GM21515 (cell line): ENCODE measurements around the gene TEX52.
A peak's percentile ranks its signal among the peaks of the same experiment; 100 is the strongest.

ENCODE experiments used
- ATAC-seq: cut with Tn5 transposase; IDR thresholded peaks from one replicate; pipeline ENCODE4 v1.9.1; 2021; ENCODE audit not compliant: unreplicated experiment

The TEX52 gene

GRCh38 chr12:2833810-2834209 lies 23.0 kb downstream of the TEX52 start:
- ATAC-seq = no peak

DNA sequence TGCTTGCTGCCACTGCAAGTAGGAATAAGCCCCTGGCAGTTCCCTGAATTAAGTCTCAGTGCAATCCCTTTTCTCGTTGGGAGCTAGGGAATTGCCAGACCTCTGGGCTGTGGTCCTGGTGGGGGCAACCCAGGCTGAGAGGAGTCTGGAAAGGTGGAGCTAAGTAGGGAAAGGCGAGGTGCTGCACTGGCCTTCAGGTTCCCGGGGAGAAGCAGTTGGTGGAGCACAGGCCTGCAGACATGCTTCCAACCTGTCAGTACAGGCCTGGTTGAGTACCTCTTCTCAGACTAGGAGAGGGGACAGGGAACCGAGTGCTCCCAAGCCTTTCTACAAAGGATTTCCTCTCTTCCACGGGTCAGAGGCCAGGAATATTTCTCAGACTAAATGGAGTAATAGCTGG lies 23.5 kb downstream of the TEX52 start:
- ATAC-seq = no peak

DNA sequence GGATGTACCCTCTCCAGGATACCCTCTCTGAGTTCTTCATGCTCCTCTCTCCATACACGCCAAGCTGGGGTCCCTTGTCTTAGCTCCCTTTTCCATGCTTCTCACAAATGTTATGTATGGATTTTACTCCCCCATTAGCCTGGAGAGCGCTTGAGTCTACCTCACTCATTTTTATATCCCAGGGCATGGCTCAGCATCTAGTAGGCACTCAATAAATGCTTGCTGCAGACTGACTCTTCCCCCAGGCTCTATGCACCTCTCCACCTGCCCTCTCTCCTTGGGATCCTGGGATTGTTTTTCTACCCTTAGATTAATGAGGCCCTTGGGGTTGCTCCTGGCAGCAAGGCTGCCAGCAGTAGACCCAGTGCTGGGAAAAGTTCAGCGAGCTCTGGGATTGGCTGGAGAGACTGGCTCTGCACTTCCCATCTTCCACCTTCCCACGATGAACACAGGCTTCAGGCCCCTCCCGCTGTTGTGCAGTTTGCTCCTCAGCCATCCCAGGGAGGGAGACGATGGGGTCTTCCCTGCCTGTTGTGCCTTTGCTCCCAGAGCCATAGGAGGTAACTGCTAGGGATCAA lies 24.2 kb downstream of the TEX52 start:
- no peak for ATAC-seq

DNA sequence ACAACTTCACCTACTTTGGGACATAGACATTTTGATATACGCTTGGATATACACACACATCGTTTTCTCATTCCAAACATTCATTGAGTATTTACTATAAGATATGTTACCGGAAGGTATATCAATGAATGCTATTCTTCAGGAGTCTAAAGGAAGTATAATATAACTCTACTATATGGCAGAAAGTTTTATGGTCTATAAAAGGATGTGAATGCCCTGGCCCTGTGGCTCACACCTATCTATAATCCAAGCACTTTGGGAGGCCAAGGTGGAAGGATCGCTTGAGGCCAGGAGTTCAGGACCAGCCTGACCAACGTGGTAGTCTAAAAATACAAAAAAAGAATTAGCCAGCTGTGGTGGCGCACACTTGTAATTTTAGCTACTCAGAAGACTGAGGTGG lies 27.6 kb downstream of the TEX52 start:
- no peak for ATAC-seq

GRCh38 chr12:2826721-2827515 lies 29.9 kb downstream of the TEX52 start:
- no peak for ATAC-seq

- ATAC-seq = no peak
Observed at GRCh38 chr12:2826036-2826435, 30.8 kb downstream of the TEX52 start.

DNA sequence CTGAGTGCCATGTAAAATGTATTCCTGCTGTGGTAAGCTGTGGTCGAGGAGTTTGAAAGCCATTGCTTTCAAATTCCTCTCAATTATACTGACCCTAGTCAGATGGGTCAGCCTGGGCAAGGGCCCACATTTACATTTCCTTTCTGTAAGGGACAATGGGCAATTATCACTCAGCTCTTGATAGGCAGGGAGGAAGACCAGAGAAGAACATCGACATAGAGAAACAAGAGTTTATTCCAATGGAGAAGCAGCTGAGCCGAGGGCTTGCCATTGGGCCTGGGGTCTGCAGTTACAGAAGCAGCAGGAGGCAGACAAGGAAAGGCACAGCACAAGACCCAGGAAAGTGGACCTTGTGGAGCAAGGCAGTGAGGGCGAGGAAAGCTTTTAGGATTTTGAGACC lies 31.7 kb downstream of the TEX52 start:
- no peak for ATAC-seq

- ATAC-seq = no peak
Observed at GRCh38 chr12:2824541-2824940, 32.3 kb downstream of the TEX52 start.

- ATAC-seq = no peak
Observed at GRCh38 chr12:2823483-2823882, 33.4 kb downstream of the TEX52 start.

DNA sequence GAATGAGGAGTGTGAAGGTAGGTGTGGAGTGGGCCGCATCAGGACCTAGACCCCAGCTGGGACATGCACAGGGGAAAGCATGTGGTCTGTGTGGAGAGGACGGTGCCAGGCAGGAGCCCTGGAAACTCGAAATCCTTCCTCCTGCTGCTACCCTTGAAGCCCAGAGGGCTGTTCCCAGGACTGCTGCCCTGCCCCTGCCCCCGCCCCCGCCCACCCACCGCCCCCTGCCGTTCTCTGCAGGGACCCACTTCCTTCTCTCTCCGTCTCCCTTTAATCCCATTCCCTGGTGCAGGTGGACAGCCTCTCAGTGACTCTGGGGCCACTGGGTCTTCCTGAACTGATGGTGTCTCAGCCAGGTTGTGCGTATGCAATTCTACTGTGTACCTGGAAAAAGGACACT lies 36.4 kb downstream of the TEX52 start:
- ATAC-seq = no peak

GRCh38 chr12:2819810-2820209 lies 37.0 kb downstream of the TEX52 start:
- ATAC-seq = no peak

DNA sequence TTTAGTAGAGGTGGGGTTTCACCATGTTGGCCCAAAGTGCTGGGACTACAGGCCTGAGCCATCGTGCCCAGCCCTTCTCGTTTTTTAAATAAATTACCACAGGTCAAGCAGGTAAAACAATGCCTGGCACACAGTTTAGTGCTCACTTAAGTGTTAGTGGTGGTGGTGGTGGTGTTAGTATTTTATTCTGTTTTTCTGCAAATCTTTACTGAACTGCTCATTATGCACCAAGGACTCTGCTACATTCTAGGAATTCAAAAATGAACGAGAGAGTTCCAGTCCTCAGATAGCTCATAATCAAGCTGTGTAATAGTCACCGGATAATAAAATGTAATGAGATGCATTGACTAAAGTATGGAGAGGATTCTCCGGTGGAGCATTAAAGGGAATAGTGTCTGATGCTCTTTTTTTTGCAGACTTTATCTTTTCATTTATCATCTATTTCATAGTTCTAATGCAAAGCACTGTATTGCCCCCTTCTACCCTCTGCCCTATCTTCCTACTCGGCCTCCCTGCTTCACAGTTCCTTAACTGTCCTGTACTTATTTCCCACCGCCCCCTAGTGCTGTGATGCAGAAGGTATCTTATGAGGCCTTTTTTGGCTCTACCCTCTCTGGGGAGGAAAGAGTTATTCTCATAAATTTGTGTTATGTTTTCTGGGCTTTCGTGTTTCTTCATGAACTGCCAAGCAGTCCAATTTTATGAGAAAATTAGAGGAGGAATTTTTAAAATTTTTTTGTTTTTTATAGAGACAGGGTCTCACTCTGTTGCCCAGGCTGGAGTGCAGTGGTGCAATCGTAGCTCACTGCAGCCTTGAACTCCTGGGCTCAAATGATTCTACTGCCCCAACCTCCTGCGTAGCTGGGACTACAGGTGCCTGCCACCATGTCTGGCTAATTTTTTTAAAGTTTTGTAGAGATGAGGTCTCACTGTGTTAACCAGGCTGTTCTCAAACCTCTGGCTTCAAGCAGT lies 43.3 kb downstream of the TEX52 start:
- ATAC-seq = peak; percentile 45

DNA sequence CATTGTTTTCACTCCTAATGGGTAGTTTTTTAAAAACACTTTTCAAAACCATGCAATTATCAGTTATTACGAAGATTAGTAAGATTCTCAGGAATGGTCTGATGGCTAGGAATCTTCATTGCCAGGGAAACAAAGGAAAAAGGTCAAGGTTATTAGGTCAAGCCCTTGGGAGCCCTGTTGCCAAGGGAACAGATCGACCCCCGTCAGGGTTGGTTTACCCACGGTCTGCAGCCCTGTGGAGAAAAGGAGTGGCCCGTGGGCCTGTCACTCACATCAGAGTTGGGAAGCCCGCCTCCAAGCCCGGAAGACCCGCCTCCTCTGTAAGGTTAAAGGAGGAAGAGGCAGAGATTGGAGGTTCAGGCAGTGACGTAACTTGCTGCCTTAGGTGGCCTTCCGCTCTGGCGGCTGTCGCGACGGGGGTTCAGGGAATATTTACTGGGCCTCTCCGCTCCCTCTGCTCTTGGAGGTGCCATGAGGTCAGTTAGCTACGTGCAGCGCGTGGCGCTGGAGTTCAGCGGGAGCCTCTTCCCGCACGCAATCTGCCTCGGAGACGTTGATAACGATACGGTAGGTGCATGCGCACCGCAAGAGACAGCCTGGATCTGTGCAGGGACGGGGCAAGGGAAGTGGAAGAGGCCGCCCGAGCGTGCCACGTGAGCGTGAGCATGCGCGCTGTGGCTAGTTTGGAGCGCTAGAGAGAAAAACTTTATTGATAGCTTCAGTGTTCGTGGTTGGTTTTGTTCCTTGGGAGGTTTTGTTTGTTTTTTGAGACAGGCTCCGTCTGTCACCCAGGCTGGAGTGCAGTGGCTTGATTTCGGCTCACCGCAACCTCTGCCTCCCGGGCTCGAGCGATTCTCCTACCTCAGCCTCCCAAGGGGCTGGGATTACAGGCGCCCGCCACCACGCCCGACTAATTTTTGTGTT lies 44.3 kb downstream of the TEX52 start, which contains the start of gene ITFG2:
Gene ITFG2, plus strand, starts transcription at position 379 of the 924 bp plus-strand sequence. Its CDS starts 93 bp downstream, at position 472.
- peak; percentile 94 for ATAC-seq

GRCh38 chr12:2811801-2812200 lies 45.0 kb downstream of the TEX52 start:
- no peak for ATAC-seq

DNA sequence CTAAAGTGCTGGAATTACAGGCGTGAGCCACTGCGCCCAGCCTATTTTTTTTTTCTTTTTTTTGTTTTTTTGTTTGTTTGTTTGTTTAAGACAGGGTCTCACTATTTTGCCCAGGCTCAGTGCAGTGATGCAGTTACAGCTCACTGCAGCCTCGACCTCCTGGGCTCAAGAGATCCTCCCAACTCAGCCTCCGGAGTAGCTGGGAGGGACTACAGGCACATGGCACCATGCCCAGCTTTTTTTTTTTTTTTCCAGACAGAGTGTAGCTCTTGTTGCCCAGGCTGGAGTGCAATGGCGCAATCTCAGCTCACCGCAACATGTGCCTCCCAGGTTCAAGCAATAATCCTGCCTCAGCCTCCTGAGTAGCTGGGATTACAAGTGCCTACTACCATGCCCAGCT lies 50.1 kb downstream of the TEX52 start:
- no peak for ATAC-seq

GRCh38 chr12:2805143-2805520 lies 51.7 kb downstream of the TEX52 start:
- ATAC-seq = no peak

DNA sequence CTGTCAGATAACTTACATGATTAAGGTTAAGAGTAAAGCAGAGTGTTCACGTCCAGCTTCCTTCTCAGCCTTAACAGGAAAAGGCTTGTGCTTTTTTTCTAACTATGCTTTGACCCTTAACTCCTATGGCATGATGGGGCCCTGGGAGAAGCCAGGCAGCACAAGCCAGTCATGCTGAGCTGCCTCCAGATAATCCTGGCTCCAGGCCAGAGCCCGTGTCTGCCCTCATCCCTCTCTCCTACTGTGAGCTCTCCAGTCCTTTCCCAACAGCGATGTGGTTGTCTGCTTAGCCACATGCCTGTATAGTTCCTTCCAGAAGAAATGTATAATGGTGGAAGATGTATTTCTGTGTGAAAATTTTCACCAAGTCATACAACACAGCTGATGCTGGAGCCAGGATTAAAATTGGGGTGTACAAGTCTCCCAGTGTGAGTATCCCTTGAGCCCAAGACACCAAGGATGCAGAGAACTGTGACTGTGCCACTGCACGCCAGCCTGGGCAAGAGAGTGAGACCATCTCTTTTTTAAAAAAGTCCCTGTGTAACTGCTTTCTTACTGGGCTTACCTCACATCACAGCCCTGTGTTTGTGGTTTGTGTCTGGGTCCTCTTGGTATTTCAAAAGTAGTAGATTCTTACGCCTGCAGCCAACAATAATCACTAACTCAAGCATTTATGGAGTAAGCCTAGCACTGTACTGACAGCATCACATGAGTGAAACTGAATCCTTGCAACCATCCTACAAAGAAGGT lies 52.3 kb downstream of the TEX52 start:
- ATAC-seq = no peak

DNA sequence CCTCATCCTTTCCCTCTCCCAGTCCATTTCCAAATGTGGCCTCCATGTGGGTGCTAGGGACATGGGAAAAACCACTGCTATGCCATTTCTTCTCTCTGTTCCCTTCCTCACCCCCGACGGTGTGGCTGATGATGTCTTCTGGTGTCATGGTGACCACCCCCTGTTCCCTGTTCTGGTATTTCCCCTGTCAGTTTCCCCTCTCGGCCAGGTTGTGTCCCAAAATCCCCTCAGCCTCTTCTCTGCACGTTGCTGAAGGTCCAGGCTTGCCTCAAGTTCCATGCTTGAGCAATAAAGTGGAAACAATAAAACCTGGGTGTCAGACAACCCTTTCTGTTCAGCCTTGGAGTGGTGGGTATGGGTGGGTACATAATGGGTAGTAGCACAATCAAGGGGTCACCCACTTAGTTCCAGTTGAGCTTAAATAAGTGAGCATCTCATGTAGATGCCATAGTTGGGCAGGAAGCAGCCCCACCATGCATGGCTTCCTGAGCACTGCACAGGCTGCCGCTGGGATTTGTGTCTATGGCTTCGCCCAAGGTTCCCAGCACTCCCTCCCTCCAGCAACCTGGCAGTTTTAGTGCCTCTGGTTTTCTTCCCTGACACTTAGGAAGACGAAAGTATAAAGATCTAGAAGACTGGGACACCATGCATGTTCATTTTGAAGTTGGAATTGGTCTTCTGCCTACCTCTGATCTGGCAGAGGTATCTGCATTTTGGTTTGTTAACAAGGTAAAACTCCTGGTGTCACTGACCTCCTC lies 53.0 kb downstream of the TEX52 start:
- ATAC-seq = no peak
